Measurements from ENCODE around the gene OR4K1.

- TF ChIP-seq PATZ1 (CRISPR knock-in tag; IDR thresholded peaks at IDR 0.05; ENCODE audit: borderline replicate concordance) (no peak), CREB5 (CRISPR knock-in tag; IDR thresholded peaks at IDR 0.05; ENCODE audit: low read depth) (no peak), BACH2 (CRISPR knock-in tag; IDR thresholded peaks at IDR 0.05; ENCODE audit: borderline replicate concordance) (no peak)
Measured at GRCh38 chr14:19949218-19949617, 18.5 kb downstream of the OR4K1 start.
